HepG2 (cell line): ENCODE data around the gene PCBP1. TPM values are rescaled to one million over a fixed set of nuclear protein-coding genes. Genes with fewer than 3 reads are reported as not detected.

Experiments used
- ATF6 ChIP-seq: sonication (generic); formaldehyde crosslinking; conservative IDR thresholded peaks from 2 replicates; pipeline ENCODE4 v1.4.0; 2020; ENCODE audit warnings: missing genetic modification reagents
- CC2D1A ChIP-seq: sonication (generic); formaldehyde crosslinking; IDR thresholded peaks from 2 replicates; pipeline ENCODE4 v1.8.1; 2023; ENCODE audit warnings: mild to moderate bottlenecking, missing genetic modification reagents
- FOXP4 ChIP-seq: sonication (generic); formaldehyde crosslinking; IDR thresholded peaks from 2 replicates; pipeline ENCODE4 v1.4.0; 2020; ENCODE audit warnings: missing genetic modification reagents
- GRHL1 ChIP-seq: sonication (generic); formaldehyde crosslinking; conservative IDR thresholded peaks from 2 replicates; pipeline ENCODE4 v1.8.0; 2022; ENCODE audit warnings: missing genetic modification reagents
- HMG20B ChIP-seq: conservative IDR thresholded peaks from 2 replicates; pipeline ENCODE4 v1.6.1; 2016; ENCODE audit warnings: missing genetic modification reagents, missing compliant biosample characterization
- MED13 ChIP-seq: sonication (generic); formaldehyde crosslinking; IDR thresholded peaks from 2 replicates; pipeline ENCODE4 v1.5.0; 2020; ENCODE audit warnings: missing genetic modification reagents
- MTA3 ChIP-seq: sonication (generic); formaldehyde crosslinking; IDR thresholded peaks from 2 replicates; pipeline ENCODE4 v1.4.0; 2020; ENCODE audit warnings: missing genetic modification reagents
- NFKB2 ChIP-seq: sonication (generic); formaldehyde crosslinking; IDR thresholded peaks from 2 replicates; pipeline ENCODE4 v1.4.0; 2020; ENCODE audit warnings: missing genetic modification reagents, borderline replicate concordance
- NR0B2 ChIP-seq: sonication (generic); formaldehyde crosslinking; IDR thresholded peaks from 2 replicates; pipeline ENCODE4 v1.4.0; 2020; ENCODE audit warnings: mild to moderate bottlenecking, missing genetic modification reagents
- SOX13 ChIP-seq, 3 experiments: fragments of 450-650 bp in 1 of 3; sonication (generic) in 1 of 3; formaldehyde crosslinking in 1 of 3; IDR thresholded peaks in 2 of 3; conservative IDR thresholded peaks in 1 of 3; 2 replicates each; pipeline versions ENCODE4 v1.5.0 to v1.6.1; 2016 to 2020; ENCODE audit warnings: antibody characterized with exemption in 1 of 3, mild to moderate bottlenecking in 1 of 3, missing compliant biosample characterization in 1 of 3, missing genetic modification reagents in 1 of 3, moderate library complexity in 1 of 3
- TOE1 ChIP-seq: sonication (generic); formaldehyde crosslinking; IDR thresholded peaks from 2 replicates; pipeline ENCODE4 v1.4.0; 2020; ENCODE audit warnings: mild to moderate bottlenecking, missing genetic modification reagents
- ZBTB10 ChIP-seq: sonication (generic); formaldehyde crosslinking; IDR thresholded peaks from 2 replicates; pipeline ENCODE4 v1.4.0; 2020; ENCODE audit warnings: missing genetic modification reagents, borderline replicate concordance
- ZBTB42 ChIP-seq: sonication (generic); formaldehyde crosslinking; IDR thresholded peaks from 2 replicates; pipeline ENCODE4 v1.5.0; 2020; ENCODE audit warnings: mild to moderate bottlenecking, missing genetic modification reagents
- ZKSCAN8 ChIP-seq: IDR thresholded peaks from 2 replicates; pipeline ENCODE4 v1.6.1; 2016; ENCODE audit warnings: borderline replicate concordance, missing genetic modification reagents, missing compliant biosample characterization
- ZNF20 ChIP-seq: sonication (generic); formaldehyde crosslinking; IDR thresholded peaks from 2 replicates; pipeline ENCODE4 v1.4.0; 2020; ENCODE audit warnings: mild to moderate bottlenecking, moderate library complexity, missing genetic modification reagents
- ZNF256 ChIP-seq: sonication (generic); formaldehyde crosslinking; conservative IDR thresholded peaks from 2 replicates; pipeline ENCODE4 v1.4.0; 2020; ENCODE audit warnings: missing genetic modification reagents
- ZNF317 ChIP-seq: sonication (generic); formaldehyde crosslinking; IDR thresholded peaks from 2 replicates; pipeline ENCODE4 v1.5.0; 2020; ENCODE audit warnings: mild to moderate bottlenecking, missing genetic modification reagents
- ZNF414 ChIP-seq: sonication (generic); formaldehyde crosslinking; IDR thresholded peaks from 2 replicates; pipeline ENCODE4 v1.5.0; 2020; ENCODE audit warnings: missing genetic modification reagents
- ZNF547 ChIP-seq: sonication (generic); formaldehyde crosslinking; IDR thresholded peaks from 2 replicates; pipeline ENCODE4 v1.5.1; 2020; ENCODE audit warnings: mild to moderate bottlenecking, missing genetic modification reagents
- polyA plus RNA-seq, 8 experiments: library from polyadenylated mRNA; depleted of rRNA in 3 of 8; stranded (reverse) in 7 of 8; unstranded in 1 of 8; fragments of >200 nt; fragmentation: Illumina TruSeq in 4 of 8; extraction: Trizol in 4 of 8; gene quantifications; 2 replicates each; pipeline versions ENCODE4 v1.2.1 to v1.2.3, GENCODE V29; 2011 to 2016; ENCODE audit warnings: low read depth in 4 of 8, missing spikeins in 1 of 8, mixed read lengths in 1 of 8; ENCODE audit not compliant: insufficient read depth in 1 of 8
- total RNA-seq, 5 experiments: library from RNA; depleted of rRNA; stranded (reverse); fragments of >200 nt; fragmentation: Illumina TruSeq; extraction: Trizol; gene quantifications; 2 replicates each; pipeline ENCODE4 v1.2.3, GENCODE V29; 2016; ENCODE audit warnings: low read depth in 1 of 5

Gene PCBP1
- total and polyA plus RNA-seq, 2 of the 13 experiments (the other 11 are each of a cell fraction or from before 2014, with no cell fraction given): 32.0 to 137 TPM

- TF ChIP-seq ZNF414 (CRISPR knock-in tag): no peak
- TF ChIP-seq CC2D1A (CRISPR knock-in tag): no peak
- TF ChIP-seq ATF6 (CRISPR knock-in tag): no peak
- TF ChIP-seq ZNF256 (CRISPR knock-in tag): no peak
- TF ChIP-seq GRHL1 (CRISPR knock-in tag): no peak
- TF ChIP-seq FOXP4 (CRISPR knock-in tag): no peak
- TF ChIP-seq NFKB2 (CRISPR knock-in tag): no peak
- 0 out of 2 replicates have a peak, but pooled peaks have one; percentile 41 for TF ChIP-seq NR0B2 (CRISPR knock-in tag)
- TF ChIP-seq MTA3 (CRISPR knock-in tag): no peak
- TF ChIP-seq SOX13 (IDR thresholded peaks at IDR 0.05): peak; percentile 37; the same call in 1 of the 2 replicates
- peak in 1 of 2 experiments; percentile 79; a peak in 2 of 4 replicates for TF ChIP-seq SOX13 (CRISPR knock-in tag; conservative IDR thresholded peaks at IDR 0.05 in 1 of 2, IDR thresholded peaks at IDR 0.05 in 1 of 2)
- no peak for TF ChIP-seq HMG20B
- no peak for TF ChIP-seq ZBTB10
- no peak for TF ChIP-seq MED13
- no peak for TF ChIP-seq ZBTB42 (CRISPR knock-in tag)
- no peak for TF ChIP-seq TOE1
- no peak for TF ChIP-seq ZNF317 (CRISPR knock-in tag)
- TF ChIP-seq ZNF20 (CRISPR knock-in tag): no peak
- no peak for TF ChIP-seq ZNF547 (CRISPR knock-in tag)
- 0 out of 2 replicates have a peak, but pooled peaks have one; percentile 44 for TF ChIP-seq ZKSCAN8
These were observed 31.6 kb downstream of the PCBP1 start (continued) for GRCh38 chr2:70118798-70119454.
